Kidney capillary endothelial cell (primary cell): ENCODE measurements around the gene PCLO.
"Not testable (repeated sequence)": the region's sequence is repeated elsewhere in the genome, so short reads cannot be mapped to it uniquely, and the experiment has no call there.

ENCODE experiments used
- DNase-seq: peaks from one replicate; pipeline ENCODE4 v3.0.0-alpha.2; 2018; ENCODE audit warnings: low spot score

The PCLO gene

GRCh38 chr7:82732677-82733076 is 430.0 kb downstream of the PCLO start:
- no peak for DNase-seq

- peak; percentile 44 for DNase-seq
Measured at GRCh38 chr7:82729172-82730030, 433.3 kb downstream of the PCLO start.

- DNase-seq = no peak
Measured at GRCh38 chr7:82726038-82726800, 436.5 kb downstream of the PCLO start.

- no peak for DNase-seq
Measured at GRCh38 chr7:82723411-82723810, 439.3 kb downstream of the PCLO start.

GRCh38 chr7:82722946-82723345 is 439.7 kb downstream of the PCLO start:
- DNase-seq = no peak

- no peak for DNase-seq
Measured at GRCh38 chr7:82715344-82715743, 447.3 kb downstream of the PCLO start.

GRCh38 chr7:82714883-82715282 is 447.8 kb downstream of the PCLO start:
- no peak for DNase-seq

GRCh38 chr7:82713506-82713905 is 449.2 kb downstream of the PCLO start:
- DNase-seq = no peak

- DNase-seq = not testable (repeated sequence)
Measured at GRCh38 chr7:82706344-82706743, 456.3 kb downstream of the PCLO start.

- DNase-seq = no peak
Measured at GRCh38 chr7:82705517-82706260, 457.0 kb downstream of the PCLO start.

- no peak for DNase-seq
Measured at GRCh38 chr7:82704121-82704520, 458.6 kb downstream of the PCLO start.
